HG03060 (cell line): ENCODE measurements around the gene IL6.
"Not testable (repeated sequence)": the region's sequence is repeated elsewhere in the genome, so short reads cannot be mapped to it uniquely, and the experiment has no call there.

Experiments
- ATAC-seq: cut with Tn5 transposase; IDR thresholded peaks from one replicate; pipeline ENCODE4 v1.9.1; 2021; ENCODE audit warnings: low read depth, moderate number of reproducible peaks; ENCODE audit not compliant: unreplicated experiment

Gene IL6

DNA sequence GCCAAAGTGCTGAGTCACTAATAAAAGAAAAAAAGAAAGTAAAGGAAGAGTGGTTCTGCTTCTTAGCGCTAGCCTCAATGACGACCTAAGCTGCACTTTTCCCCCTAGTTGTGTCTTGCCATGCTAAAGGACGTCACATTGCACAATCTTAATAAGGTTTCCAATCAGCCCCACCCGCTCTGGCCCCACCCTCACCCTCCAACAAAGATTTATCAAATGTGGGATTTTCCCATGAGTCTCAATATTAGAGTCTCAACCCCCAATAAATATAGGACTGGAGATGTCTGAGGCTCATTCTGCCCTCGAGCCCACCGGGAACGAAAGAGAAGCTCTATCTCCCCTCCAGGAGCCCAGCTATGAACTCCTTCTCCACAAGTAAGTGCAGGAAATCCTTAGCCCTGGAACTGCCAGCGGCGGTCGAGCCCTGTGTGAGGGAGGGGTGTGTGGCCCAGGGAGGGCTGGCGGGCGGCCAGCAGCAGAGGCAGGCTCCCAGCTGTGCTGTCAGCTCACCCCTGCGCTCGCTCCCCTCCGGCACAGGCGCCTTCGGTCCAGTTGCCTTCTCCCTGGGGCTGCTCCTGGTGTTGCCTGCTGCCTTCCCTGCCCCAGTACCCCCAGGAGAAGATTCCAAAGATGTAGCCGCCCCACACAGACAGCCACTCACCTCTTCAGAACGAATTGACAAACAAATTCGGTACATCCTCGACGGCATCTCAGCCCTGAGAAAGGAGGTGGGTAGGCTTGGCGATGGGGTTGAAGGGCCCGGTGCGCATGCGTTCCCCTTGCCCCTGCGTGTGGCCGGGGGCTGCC, at the start of gene IL6:
Gene IL6, plus strand, starts transcription at position 294 of the 807 bp plus-strand sequence. Its CDS starts 63 bp downstream, at position 357.
- no peak for ATAC-seq

DNA sequence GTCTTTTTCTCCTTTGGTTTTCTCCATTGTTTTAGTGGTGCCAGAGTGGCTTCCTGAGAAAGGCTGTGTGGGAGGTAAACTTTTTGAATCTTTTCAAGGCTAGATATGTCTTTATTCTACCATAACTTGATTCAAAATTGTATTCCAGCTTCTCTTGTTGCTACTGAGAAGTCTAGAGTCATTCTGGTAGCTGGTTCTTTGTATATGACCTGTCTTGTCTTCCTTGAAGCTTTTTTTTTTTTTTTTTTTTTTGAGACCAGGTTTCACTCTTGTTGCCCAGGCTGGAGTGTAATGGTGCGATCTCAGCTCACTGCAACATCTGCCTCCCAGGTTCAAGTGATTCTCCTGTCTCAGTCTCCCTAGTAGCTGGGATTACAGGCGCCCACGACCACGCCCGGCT, 49.7 kb upstream of the IL6 start:
- ATAC-seq, result not testable (repeated sequence)

DNA sequence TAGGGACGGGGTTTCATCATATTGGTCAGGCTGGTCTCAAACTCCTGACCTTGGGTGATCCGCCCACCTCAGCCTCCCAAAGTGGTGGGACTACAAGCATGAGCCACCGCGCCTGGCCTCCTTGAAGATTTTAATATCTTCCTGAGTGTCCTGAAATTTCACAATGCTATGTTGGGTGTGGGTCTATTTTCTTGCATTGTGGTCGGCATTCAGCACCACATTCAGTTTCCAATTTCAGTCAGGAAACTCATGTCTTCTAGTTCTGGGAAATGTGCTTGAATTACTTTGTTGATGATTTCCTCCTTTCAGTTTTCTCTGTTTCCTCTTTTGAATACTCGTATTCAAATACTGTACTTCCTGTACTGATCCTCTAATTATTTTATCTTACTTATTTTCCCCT, 49.3 kb upstream of the IL6 start:
- no peak for ATAC-seq

DNA sequence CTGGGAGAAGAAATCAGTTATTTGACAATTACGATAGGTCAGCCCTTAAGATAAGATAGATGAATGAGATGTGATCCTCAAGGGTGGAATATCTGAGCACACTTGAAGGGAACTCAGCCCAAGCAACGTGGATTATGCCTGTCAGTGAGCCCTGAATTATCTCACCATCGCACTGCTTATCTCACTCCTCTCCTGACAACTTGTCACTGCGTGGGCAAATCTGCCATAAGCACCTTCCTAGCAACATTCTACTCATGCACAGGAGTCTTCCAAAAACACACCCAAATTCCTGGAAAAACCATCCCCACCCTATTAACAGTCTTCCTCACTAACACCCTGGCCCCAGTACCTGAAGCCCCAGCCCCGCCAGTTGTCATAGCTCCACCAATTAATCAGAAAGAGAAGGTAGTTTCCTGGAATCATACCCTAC, 46.5 kb upstream of the IL6 start:
- ATAC-seq, result no peak

DNA sequence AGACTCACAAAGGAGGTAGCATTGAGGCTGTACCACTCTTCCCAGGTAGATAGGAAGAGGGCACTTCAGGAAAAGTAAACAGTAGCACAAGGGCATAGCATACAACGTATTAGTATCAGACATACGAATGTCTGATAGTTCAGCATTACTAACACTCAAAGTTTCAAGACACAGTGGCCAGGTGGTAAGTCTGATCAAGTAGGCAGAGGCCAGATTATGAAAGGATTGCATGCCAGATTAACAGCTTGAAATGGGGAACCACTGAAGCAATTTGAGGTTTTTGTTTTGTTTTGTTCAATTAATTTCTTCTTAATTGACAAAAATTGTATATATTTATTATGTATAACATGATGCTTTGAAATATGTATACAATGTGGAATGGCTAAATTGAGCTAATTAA, 45.7 kb upstream of the IL6 start:
- ATAC-seq, result no peak

DNA sequence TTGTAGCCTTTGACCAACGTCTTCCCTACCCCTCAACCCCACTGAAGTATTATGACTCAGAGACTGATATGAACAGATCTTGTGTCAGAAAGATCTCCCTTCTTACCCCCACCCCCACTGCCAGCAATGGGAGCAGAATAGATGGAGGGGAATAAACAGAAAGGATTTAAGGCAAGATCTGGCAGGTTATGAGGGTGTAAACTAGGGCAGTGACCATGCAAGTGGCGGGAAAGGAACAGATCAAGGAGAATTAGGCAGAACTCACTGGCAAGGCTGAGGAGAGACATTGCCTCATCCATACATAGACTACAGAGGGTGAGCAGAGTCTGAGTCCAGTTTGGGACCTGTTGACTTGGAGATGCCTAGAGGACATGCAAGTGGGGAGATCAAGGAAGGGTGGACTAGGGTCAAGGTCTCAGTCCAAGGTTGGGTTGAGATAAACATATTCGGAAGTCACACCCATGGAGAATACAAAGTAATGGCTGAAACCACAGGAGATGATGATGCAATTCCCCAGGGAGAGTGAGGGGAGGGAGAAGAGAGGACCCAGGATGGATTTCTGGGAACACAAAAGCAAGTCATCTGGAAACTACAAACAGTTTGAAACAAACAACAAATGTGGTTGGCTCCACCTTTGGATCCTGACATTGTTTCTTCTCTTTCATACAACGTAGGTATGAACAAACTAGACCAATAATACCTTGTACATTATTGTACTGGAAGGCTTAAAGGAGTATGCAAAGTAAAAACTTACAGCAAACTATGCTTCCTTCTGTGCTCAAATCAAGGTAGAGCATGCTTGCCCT, 44.9 kb upstream of the IL6 start:
- no peak for ATAC-seq

DNA sequence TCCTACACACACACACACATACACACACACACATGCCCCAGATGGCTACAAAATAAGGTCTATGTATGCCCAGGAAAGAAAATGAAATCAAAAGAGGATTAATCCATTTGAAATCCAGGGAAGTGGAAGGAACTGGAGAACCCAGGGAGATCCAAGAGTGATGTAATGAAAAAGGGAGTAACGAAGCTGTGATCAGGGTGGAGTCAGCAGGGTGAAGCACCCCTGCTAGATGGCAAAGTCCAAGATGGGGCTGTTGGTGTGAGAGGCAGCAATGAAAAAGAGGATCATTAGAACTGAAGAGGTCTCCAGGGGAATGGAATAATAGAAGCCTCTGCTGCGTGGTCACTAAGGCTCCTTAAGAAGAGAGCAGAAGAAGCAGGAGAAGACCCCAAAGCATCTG, 43.6 kb upstream of the IL6 start:
- ATAC-seq, result no peak

DNA sequence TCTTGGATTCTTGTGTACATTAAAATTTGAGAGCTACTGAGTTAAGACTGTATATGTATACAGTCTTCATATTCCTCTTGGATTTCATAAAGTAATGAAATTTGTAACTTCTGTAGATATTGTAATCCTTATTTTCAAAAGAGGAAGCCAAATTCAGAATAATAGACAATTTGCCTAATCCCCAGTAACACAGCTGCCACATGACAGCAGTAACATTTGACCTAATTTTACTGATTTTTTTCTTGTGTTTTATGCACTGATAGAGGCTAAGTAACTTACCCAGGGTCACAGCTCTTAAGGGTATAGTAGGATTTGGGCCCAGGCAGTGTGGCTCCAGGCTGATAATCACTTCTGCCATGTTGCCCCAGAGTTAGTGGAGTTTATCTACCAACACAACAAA, 40.4 kb upstream of the IL6 start:
- no peak for ATAC-seq

DNA sequence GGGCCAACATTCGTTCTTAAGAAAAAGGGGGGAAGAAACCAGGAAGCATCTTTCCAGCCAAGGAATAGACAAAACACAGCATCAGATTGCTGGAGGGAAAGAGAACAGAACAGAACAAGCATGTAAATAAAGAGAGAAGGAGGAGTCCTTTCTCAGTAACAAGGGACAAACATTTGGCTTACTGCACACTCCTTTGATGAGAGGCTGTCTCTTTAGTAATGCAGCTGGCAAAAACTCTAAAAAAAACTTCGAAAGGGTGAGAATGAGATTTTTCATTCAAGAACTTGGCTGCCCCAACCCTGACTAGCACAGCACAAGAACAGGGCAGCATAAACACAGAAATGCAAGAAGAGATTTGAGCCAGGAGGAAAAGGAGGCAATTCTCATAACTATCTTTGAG, 38.9 kb upstream of the IL6 start:
- ATAC-seq, result no peak

DNA sequence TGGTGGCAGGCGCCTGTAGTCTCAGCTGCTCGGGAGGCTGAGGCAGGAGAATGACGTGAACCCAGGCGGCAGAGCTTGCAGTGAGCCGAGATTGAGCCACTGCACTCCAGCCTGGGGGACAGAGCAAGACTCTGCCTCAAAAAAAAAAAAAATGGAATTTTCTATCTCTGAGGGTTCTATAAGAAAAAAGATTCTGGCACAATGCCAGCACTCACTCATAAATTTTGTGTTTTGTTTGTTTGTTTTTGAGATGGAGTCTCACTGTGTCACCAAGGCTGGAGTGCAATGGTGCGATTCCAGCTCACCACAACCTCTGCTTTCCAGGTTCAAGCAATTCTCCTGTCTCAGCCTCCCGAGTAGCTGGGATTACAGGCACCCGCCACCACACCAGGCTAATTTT, 38.1 kb upstream of the IL6 start:
- not testable (repeated sequence) for ATAC-seq

DNA sequence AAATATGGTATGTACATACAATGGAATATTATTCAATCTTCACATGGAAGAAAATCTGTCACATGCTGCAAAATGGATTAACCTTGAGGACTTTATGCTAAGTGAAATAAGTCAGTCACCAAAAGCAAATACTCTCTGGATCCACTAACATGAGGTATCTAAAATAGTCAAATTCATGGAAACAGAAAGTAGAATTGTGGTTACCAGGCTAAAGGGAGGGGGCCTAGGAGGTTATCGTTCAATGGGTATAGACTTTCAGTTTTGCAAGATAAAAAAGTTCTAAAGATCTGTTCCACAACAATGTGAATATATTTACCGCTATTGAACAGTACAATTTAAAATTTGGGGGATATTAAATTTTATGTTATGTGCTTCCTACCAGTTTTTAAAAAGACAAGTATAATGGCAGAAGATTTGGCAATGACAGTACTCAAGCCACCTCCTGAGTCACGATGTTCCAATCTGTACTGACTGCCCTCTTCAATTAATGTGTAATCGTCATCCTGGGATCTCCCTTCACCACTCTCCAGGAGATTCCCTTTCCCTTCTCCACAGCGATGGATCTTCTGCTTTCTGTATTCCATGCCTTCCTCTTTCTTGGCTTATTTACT, 32.3 kb upstream of the IL6 start:
- no peak for ATAC-seq

DNA sequence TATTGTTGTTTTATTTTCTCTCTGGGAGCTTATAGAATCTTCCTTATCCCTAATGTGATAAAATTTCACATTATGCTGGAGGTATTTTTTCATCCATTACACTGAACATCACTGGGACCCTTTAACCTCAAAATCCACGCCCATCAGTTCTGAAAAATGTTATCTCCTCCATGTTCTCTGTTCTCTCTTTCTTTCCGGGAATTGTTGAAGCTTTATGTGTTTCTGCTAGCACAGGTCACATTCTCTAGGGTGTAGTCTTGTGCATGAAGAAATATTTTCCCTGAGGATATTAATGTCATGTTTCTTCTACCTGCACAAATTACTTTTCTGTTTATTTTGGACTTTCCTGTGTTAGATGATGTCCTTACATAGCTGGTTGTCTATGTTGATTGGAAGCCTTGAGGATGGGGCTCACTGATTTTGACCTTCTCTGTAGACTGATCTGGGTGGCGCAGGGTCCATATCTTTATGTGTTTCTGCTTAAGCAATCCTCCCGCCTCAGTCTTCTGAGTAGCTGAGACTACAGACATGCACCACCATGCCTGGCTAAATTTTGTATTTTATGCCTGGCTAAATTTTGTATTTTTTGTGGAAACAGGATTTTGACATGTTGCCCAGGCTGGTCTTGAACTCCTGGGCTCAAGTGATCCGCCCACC, 31.4 kb upstream of the IL6 start:
- no peak for ATAC-seq

DNA sequence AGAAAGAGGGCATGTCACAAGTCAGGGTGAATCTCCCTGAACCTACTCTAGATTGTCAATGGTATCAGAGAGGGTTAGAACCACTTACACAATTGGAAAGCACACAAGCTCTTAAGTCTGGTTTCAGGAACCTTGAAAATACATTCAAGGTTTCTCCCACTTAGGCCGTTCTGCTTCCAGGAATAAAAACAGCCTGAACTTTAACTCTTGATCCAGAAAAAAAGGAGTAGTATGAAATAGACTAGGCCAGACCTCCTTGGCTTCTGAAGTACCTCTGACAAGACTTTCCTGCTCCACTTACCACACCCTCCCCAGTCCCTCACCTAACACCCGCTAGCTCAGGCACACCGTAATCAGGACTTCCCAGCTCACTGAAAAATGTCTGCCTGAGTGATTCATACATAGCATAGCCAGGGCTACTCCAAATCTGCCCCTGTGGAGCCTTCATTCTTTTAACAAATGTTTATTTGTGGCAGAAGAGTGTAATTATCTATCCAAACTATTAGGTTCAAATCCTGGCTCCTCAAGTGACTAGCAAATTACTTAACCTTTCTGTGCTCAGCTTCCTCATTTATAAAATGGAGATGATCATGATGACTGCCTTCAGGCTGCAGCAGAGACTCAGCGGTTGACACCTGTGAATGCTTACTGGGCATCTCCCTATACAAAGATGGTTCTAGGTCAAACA, 30.3 kb upstream of the IL6 start:
- no peak for ATAC-seq

DNA sequence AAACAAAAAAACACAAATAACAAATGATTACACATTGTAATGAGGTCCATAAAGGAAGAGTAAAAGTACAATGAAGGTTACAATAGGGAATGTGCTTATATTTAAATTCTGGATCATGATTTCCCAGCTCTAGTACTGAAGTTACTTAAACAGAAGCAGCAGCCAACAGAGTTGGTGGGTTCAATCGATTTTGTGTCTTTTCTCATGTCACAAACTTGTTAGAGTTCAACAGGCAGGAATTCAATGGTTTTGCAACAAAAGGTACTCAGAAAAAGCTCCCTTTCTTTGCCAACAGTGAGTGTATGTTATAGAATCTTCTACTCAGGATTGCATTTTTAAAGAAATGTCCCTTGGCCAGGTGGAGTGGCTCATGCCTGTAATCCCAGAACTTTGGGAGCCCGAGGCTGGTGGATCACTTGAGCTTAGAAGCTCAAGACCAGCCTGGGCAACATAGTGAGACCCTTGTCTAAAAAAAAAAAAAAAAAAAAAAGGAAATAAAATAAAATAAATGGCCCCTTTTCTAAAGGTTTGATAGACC, 29.6 kb upstream of the IL6 start:
- ATAC-seq, result no peak

DNA sequence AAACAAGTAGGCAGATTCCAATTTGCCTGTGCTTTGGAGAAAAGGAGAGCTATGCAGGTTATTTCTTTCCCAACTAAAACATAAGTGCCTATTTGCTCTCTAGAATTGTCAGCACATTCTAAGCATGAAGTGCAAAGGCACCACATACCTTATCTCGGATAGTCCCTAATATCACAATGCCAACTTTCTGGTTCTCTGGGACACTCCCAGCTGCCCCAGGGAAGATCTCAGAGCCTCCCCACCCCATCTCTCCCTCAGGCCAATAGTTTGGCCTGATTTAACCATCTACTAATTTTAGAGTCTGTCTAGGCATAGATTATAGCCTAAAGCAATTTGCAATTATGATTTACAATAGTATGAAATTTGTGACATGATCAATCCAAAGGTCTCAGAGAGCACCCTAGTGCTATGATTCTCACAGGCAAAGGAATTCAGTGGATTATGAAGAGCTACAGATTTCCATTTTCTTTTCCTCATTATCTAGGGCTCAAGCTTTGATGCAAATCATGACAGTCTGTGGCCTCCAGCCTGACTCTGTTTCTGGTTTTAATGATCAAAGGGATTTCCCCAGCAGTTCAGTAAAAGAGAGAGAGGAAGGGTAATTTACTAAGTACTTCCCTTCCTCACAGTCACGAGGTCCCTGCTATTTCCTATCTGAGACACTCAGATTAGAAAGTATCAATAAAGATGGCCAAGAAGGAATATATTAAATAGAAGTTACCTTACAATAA, 29.0 kb upstream of the IL6 start:
- peak; percentile 71 for ATAC-seq

DNA sequence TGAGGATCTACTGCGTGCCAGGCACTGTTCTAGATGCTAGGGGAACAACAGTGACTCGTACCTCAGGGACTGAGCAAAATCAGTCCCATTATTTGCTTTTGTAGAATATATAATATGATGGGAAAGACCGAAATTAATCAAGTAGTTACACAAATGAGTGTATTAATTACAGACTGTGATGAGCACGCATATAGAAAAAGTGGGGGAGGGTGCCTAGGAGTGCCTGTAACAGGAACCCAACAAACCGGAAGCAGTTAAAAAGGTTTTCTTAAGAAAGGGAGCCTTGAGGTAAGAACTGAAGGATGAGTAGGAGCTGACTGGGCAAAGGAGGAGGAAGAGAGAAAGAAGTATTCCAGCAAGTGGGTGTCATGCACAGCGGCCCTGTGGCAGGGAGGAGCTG, 28.2 kb upstream of the IL6 start:
- ATAC-seq, result no peak

DNA sequence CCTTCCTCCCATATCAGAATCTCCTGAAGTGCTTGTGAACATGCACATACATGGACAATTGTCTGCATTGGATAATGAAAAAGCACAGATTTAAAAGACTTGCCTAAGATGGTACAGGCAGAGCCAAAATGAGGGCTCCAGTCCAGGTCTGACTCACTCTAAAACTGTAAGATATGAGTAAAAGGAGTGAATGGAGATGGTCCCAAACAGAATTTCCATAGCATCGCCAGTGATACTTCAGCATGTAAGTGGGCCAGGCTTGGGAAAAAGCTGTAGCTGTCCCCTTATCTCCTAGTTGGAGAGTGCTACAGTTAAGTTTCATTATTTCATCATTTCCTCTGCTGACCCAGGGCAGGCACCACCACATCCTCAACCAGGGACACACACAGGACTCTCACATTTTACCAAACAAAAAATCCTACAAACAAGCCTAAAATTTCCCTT, 26.4 kb upstream of the IL6 start:
- ATAC-seq, result no peak

DNA sequence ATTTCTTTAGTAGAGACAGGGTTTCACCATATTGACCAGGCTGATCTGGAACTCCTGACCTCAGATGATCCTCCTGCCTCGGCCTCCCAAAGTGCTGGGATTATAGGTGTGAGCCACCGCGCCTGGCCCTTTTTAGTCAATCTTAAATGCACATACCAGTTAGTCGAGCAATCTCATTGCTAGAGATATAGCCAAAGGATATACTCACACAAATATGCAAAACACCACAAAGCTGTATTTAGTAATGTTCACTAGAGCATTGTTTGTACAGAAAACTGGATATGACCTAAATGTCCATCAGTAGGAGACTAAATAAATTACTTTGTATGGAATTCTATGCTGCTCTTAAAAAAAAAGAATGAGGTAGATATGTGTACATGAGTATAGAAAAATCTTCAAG, 24.5 kb upstream of the IL6 start:
- no peak for ATAC-seq

DNA sequence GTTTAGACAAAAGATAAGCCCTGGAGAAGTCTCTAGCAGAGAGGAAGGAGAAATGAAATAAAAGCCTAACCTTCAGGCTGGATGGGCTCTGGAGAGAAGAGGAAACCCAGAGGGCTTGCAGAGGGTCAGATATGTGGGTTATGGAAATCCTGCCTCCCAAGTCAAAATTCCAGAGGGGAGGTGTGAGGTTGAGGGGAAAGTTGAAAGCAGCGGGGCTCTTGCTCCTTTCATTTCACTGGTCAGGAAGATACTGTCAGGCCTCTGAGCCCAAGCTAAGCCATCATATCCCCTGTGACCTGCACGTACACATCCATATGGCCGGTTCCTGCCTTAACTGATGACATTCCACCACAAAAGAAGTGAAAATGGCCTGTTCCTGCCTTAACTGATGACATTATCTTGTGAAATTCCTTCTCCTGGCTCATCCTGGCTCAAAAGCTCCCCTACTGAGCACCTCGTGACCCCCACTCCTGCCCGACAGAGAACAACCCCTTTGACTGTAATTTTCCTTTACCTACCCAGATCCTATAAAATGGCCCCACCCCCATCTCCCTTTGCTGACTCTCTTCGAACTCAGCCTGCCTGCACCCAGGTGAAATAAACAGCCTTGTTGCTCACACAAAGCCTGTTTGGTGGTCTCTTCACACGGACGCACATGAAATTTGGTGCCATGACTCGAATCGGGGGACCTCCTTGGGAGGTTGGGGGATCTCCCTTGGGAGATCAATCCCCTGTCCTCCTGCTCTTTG, 23.7 kb upstream of the IL6 start:
- not testable (repeated sequence) for ATAC-seq
